ENCODE results near the gene GSE1. TPM values are rescaled to one million over a fixed set of nuclear protein-coding genes. Genes with fewer than 3 reads are reported as not detected.

Gene GSE1
- total and polyA plus RNA-seq, 2 experiments from 2014 or later: 32.4 to 135 TPM

DNA sequence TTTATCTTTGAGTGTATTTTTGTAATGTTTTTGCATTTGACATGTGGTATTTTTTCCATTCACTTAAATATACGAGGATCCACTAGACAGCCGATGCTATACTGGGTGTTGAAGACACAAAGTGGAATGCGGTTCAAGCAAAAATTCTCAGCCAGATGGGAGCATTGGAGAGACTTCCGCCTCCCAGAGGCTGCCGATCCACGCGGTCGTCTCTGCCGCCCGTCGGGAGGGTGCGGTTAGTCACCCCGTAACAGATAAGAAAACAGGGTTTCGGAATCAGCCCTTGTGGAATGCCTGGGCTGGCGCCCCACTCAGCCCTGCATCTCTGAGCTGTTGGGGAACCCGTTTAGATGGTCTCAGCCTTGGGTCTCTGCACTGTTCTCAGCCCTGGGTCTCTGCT, 7.3 kb downstream of the GSE1 start (continued):
- TF ChIP-seq, protein P1, sequence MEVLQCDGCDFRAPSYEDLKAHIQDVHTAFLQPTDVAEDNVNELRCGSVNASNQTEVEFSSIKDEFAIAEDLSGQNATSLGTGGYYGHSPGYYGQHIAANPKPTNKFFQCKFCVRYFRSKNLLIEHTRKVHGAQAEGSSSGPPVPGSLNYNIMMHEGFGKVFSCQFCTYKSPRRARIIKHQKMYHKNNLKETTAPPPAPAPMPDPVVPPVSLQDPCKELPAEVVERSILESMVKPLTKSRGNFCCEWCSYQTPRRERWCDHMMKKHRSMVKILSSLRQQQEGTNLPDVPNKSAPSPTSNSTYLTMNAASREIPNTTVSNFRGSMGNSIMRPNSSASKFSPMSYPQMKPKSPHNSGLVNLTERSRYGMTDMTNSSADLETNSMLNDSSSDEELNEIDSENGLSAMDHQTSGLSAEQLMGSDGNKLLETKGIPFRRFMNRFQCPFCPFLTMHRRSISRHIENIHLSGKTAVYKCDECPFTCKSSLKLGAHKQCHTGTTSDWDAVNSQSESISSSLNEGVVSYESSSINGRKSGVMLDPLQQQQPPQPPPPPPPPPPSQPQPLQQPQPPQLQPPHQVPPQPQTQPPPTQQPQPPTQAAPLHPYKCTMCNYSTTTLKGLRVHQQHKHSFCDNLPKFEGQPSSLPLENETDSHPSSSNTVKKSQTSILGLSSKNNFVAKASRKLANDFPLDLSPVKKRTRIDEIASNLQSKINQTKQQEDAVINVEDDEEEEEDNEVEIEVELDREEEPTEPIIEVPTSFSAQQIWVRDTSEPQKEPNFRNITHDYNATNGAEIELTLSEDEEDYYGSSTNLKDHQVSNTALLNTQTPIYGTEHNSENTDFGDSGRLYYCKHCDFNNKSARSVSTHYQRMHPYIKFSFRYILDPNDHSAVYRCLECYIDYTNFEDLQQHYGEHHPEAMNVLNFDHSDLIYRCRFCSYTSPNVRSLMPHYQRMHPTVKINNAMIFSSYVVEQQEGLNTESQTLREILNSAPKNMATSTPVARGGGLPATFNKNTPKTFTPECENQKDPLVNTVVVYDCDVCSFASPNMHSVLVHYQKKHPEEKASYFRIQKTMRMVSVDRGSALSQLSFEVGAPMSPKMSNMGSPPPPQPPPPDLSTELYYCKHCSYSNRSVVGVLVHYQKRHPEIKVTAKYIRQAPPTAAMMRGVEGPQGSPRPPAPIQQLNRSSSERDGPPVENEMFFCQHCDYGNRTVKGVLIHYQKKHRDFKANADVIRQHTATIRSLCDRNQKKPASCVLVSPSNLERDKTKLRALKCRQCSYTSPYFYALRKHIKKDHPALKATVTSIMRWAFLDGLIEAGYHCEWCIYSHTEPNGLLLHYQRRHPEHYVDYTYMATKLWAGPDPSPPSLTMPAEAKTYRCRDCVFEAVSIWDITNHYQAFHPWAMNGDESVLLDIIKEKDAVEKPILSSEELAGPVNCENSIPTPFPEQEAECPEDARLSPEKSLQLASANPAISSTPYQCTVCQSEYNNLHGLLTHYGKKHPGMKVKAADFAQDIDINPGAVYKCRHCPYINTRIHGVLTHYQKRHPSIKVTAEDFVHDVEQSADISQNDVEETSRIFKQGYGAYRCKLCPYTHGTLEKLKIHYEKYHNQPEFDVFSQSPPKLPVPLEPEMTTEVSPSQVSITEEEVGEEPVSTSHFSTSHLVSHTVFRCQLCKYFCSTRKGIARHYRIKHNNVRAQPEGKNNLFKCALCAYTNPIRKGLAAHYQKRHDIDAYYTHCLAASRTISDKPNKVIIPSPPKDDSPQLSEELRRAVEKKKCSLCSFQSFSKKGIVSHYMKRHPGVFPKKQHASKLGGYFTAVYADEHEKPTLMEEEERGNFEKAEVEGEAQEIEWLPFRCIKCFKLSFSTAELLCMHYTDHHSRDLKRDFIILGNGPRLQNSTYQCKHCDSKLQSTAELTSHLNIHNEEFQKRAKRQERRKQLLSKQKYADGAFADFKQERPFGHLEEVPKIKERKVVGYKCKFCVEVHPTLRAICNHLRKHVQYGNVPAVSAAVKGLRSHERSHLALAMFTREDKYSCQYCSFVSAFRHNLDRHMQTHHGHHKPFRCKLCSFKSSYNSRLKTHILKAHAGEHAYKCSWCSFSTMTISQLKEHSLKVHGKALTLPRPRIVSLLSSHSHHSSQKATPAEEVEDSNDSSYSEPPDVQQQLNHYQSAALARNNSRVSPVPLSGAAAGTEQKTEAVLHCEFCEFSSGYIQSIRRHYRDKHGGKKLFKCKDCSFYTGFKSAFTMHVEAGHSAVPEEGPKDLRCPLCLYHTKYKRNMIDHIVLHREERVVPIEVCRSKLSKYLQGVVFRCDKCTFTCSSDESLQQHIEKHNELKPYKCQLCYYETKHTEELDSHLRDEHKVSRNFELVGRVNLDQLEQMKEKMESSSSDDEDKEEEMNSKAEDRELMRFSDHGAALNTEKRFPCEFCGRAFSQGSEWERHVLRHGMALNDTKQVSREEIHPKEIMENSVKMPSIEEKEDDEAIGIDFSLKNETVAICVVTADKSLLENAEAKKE (CRISPR knock-in tag; IDR thresholded peaks at IDR 0.05): no peak
- TF ChIP-seq ZNF114 (CRISPR knock-in tag; IDR thresholded peaks at IDR 0.05) (no peak), CREB1 (CRISPR knock-in tag; IDR thresholded peaks at IDR 0.05; ENCODE audit: low read depth) (no peak), NANOG (IDR thresholded peaks at IDR 0.05; ENCODE audit: borderline replicate concordance) (no peak), EZH2 (IDR thresholded peaks at IDR 0.05; ENCODE audit: low read depth, unreplicated experiment) (no peak), JUNB (IDR thresholded peaks at IDR 0.05; ENCODE audit: unreplicated experiment) (no peak)
- TF ChIP-seq, protein P2, sequence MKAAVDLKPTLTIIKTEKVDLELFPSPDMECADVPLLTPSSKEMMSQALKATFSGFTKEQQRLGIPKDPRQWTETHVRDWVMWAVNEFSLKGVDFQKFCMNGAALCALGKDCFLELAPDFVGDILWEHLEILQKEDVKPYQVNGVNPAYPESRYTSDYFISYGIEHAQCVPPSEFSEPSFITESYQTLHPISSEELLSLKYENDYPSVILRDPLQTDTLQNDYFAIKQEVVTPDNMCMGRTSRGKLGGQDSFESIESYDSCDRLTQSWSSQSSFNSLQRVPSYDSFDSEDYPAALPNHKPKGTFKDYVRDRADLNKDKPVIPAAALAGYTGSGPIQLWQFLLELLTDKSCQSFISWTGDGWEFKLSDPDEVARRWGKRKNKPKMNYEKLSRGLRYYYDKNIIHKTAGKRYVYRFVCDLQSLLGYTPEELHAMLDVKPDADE (IDR thresholded peaks at IDR 0.05): no peak

DNA sequence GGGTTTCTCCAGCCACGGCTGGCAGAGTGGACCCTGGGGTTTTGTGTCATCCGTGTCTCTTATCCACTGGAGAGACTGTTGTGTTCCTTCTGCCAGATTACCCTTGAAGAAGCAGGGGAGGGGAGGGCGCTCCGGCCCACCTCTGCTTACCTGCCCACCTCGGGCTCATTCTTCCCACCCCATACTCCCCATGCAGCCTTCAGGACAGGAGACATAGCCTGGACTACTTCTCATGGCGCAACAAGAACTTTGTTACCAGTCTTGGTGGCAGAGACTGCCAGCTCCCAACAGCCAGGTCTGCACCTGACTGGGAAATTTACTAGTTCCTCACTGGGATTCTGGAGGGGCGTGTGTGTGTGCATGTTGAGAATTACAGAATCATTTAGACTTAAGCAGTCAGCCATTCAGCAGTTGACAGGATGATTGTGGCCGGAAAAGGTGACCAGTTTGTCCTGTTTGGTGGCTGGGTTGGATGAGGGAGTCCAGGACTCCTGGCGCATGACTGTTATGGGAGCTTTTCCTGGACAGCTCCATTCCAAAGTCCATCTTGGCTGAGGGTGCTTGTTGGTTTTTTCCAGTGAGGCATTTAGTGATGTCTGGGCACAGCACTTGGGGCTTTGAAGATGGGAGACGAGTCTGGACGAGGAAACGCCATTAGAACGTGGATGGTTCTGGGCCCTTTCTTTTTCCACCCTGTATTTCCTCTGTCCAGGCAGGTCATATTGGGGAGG, 8.7 kb downstream of the GSE1 start:
- Mint-ChIP-seq H3K36me3 (ENCODE audit: low read depth) (peaks cover 24% of the 10 kb centered on the region), H3K9me3 (no peaks in the 10 kb centered on the region), H3K4me1 (peaks cover 78% of the 10 kb centered on the region), H3K27ac (no peak overlapping the region), H3K27me3 (ENCODE audit: insufficient read depth, low read depth, poor library complexity) (peaks cover 20% of the 10 kb centered on the region), H3K4me3 (no peak overlapping the region)
- peaks cover 30% of the 10 kb centered on the region; the same call in 1 of the 2 replicates for H3K4me1 ChIP-seq (ENCODE audit: insufficient read depth)
- H2AFZ ChIP-seq: no peak overlapping the region
- H3K9me2 ChIP-seq (ENCODE audit: insufficient read depth): no peaks in the 10 kb centered on the region
- no peak overlapping the region for H3K4me2 ChIP-seq
- no peak overlapping the region for H3K27ac ChIP-seq (ENCODE audit: low read depth)
- TF ChIP-seq JUNB (IDR thresholded peaks at IDR 0.05; ENCODE audit: unreplicated experiment) (no peak), EZH2phosphoT487 (IDR thresholded peaks at IDR 0.05; ENCODE audit: unreplicated experiment) (no peak), POLR2AphosphoS5 (IDR thresholded peaks at IDR 0.05; ENCODE audit: low read depth) (no peak), ZNF331 (CRISPR knock-in tag; IDR thresholded peaks at IDR 0.05; ENCODE audit: low read depth) (no peak), NANOG (IDR thresholded peaks at IDR 0.05; ENCODE audit: borderline replicate concordance) (no peak), CREB1 (CRISPR knock-in tag; IDR thresholded peaks at IDR 0.05; ENCODE audit: low read depth) (no peak), EZH2 (IDR thresholded peaks at IDR 0.05; ENCODE audit: low read depth, unreplicated experiment) (no peak)
- TF ChIP-seq, protein P3, sequence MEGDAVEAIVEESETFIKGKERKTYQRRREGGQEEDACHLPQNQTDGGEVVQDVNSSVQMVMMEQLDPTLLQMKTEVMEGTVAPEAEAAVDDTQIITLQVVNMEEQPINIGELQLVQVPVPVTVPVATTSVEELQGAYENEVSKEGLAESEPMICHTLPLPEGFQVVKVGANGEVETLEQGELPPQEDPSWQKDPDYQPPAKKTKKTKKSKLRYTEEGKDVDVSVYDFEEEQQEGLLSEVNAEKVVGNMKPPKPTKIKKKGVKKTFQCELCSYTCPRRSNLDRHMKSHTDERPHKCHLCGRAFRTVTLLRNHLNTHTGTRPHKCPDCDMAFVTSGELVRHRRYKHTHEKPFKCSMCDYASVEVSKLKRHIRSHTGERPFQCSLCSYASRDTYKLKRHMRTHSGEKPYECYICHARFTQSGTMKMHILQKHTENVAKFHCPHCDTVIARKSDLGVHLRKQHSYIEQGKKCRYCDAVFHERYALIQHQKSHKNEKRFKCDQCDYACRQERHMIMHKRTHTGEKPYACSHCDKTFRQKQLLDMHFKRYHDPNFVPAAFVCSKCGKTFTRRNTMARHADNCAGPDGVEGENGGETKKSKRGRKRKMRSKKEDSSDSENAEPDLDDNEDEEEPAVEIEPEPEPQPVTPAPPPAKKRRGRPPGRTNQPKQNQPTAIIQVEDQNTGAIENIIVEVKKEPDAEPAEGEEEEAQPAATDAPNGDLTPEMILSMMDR (conservative IDR thresholded peaks at IDR 0.05; ENCODE audit: low read depth in 2 of 2): no peak
- peaks cover 92% of the 10 kb centered on the region for H4K20me1 ChIP-seq (replicated peaks; ENCODE audit: insufficient read depth)
- peaks cover 8% of the 10 kb centered on the region; the same call in 1 of the 2 replicates for H3F3A ChIP-seq (replicated peaks; ENCODE audit: low read depth)
- no peak for ATAC-seq
- H3K4me3 ChIP-seq: no peak overlapping the region
- no peaks in the 10 kb centered on the region for H3K27me3 ChIP-seq (ENCODE audit: insufficient read depth)
- no peak for DNase-seq (ENCODE audit: low spot score)
- no peaks in the 10 kb centered on the region for H3K36me3 ChIP-seq (ENCODE audit: insufficient read depth)
- H3K79me2 ChIP-seq (replicated peaks; ENCODE audit: insufficient read depth): peaks cover 100% of the 10 kb centered on the region
